T-helper 1 cell treated with Interleukin-12 subunit alpha and Interleukin-12 subunit beta and Interleukin-4 antibody, amounts not matched to agents 30 ng/mL and 1 ng/mL, for 36 hours (primary cell): ENCODE results near the gene MAP2K4. TPM values are rescaled to one million over a fixed set of nuclear protein-coding genes. Genes with fewer than 3 reads are reported as not detected.

Experiments
- intact Hi-C: fragments of 100-400 bp; cut with micrococcal nuclease; formaldehyde crosslinking; loops from one replicate; pipeline ENCODE4 v1.15.1; 2024
- total RNA-seq: library from RNA; stranded (reverse); gene quantifications from 2 replicates; pipeline ENCODE4 v1.2.3, GENCODE V29; 2022

The MAP2K4 gene
- total RNA-seq, 1 donor from 2014 or later, result 31.6 TPM

GRCh38 chr17:12035673-12036072 is 15.0 kb downstream of the MAP2K4 start:
- intact Hi-C loops, result no loop called here

- intact Hi-C loops, result no loop called here
Measured at GRCh38 chr17:12037970-12038369, 17.3 kb downstream of the MAP2K4 start.

GRCh38 chr17:12040478-12040877 is 19.8 kb downstream of the MAP2K4 start:
- intact Hi-C loops, result no loop called here

GRCh38 chr17:12041312-12041711 is 20.6 kb downstream of the MAP2K4 start:
- intact Hi-C loops, result no loop called here

- intact Hi-C loops, result no loop called here
Measured at GRCh38 chr17:12043702-12044101, 23.0 kb downstream of the MAP2K4 start.

GRCh38 chr17:12046786-12047185 is 26.1 kb downstream of the MAP2K4 start:
- intact Hi-C loops, result no loop called here

GRCh38 chr17:12047681-12048376 is 27.2 kb downstream of the MAP2K4 start:
- intact Hi-C loops, result no loop called here

- intact Hi-C loops, result no loop called here
Measured at GRCh38 chr17:12048843-12049473, 28.3 kb downstream of the MAP2K4 start.

GRCh38 chr17:12050646-12051225 is 30.1 kb downstream of the MAP2K4 start:
- intact Hi-C loops, result no loop called here

GRCh38 chr17:12053552-12053951 is 32.9 kb downstream of the MAP2K4 start:
- intact Hi-C loops, result no loop called here

GRCh38 chr17:12055889-12056288 is 35.2 kb downstream of the MAP2K4 start:
- intact Hi-C loops, result no loop called here

- intact Hi-C loops, result no loop called here
Measured at GRCh38 chr17:12057520-12057919, 36.8 kb downstream of the MAP2K4 start.

GRCh38 chr17:12058535-12058934 is 37.9 kb downstream of the MAP2K4 start:
- intact Hi-C loops, result no loop called here

GRCh38 chr17:12062249-12062648 is 41.6 kb downstream of the MAP2K4 start:
- intact Hi-C loops, result no loop called here

GRCh38 chr17:12064395-12064794 is 43.7 kb downstream of the MAP2K4 start:
- intact Hi-C loops, result no loop called here

GRCh38 chr17:12067485-12067884 is 46.8 kb downstream of the MAP2K4 start:
- intact Hi-C loops, result no loop called here

- intact Hi-C loops, result no loop called here
Measured at GRCh38 chr17:12068946-12069345, 48.3 kb downstream of the MAP2K4 start.

- intact Hi-C loops, result loop anchor here (10.0 kb wide), 1 partner anchor 1644 kb away; no protein-coding TSS in a partner anchor
Measured at GRCh38 chr17:12070561-12070960, 49.9 kb downstream of the MAP2K4 start.

GRCh38 chr17:12074346-12074745 is 53.7 kb downstream of the MAP2K4 start:
- intact Hi-C loops, result loop anchor here (10.0 kb wide), 1 partner anchor 1640 kb away; no protein-coding TSS in a partner anchor

GRCh38 chr17:12077773-12078172 is 57.1 kb downstream of the MAP2K4 start:
- intact Hi-C loops, result loop anchor here (10.0 kb wide), 1 partner anchor 1637 kb away; no protein-coding TSS in a partner anchor

GRCh38 chr17:12078791-12079190 is 58.1 kb downstream of the MAP2K4 start:
- intact Hi-C loops, result loop anchor here (10.0 kb wide), 1 partner anchor 1636 kb away; no protein-coding TSS in a partner anchor

- intact Hi-C loops, result no loop called here
Measured at GRCh38 chr17:12081720-12082119, 61.0 kb downstream of the MAP2K4 start.
